Stimulated activated naive CD4-positive, alpha-beta T cell (primary cell): Measurements from ENCODE around the gene LSAMP.

Source experiments
- DNase-seq, 6 experiments: peaks; one replicate each; lab custom pipeline; 2025; lab: John Stamatoyannopoulos, UW

LSAMP gene

DNA sequence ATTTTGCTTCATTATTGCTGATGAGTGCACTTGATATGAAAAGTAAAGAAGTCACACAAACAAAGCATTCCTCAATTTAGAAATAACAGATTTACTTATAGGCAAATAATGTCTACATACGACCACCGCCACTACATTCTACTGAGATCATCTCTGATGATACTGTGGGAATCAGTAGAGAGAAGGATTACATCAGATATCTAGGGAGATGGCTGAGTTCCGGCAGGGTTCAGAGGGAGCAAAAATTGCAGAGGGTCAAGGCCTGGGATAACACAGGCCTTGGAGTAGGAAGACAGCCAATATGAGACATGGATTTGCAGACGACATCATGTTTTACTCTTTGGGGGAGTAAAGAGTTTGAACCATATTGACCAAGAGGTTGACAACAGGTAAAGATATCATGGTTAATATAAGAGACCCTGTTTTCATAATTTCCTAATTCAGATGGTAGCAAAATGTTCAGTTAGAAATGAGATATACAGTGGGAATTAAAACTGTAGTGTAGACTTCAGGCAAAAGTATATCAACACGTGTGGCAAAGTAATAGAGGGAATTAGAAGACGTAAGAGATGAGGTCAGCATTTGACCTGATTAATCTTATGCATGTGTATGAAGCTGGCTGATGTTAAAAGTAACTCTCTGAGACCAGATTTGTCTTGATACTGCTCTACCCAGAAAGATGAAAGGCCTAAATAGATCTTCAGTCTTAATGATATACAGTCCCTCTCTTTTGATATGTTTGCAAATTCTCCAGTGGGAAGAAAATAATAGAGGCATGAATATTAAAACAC, 15.6 kb downstream of the LSAMP start:
- no peak for DNase-seq

DNA sequence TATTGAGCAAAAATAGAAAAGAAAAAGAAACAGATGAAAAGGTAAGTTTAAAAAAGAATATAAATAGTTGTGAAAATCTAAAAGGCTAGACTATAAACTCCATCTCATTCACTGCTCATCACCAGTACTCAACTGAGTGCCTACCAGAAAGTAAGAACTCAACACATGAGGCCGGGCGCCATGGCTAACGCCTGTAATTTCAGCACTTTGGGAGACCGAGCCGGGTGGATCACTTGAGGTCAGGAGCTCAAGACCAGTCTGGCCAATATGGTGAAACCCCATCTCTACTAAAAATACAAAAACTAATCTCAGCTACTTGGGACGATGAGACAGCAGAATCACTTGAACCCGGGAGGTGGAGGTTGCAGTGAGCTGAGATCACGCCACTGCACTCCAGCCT, 19.3 kb downstream of the LSAMP start:
- no peak for DNase-seq

GRCh38 chr3:116425126-116425525, 20.2 kb downstream of the LSAMP start:
- DNase-seq = no peak

DNA sequence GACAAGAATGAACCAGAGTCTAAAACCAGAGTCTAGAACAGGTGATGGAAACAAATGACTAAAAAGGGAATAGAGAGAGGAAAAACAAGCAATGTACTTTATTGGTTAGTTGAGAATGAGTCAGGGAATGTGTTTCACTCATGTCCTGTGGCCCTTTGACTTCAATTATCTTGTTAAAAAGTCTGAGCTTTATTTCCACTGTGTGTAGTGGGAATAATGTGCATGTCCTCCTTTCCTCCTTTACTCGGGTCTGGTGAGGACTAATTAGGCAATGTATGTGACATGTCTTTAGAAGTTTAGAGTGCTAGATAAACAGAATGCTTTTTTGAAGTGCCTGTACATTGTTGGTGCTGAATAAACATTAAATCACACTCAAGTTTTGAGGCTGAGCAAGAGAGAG, 21.3 kb downstream of the LSAMP start:
- DNase-seq = no peak

DNA sequence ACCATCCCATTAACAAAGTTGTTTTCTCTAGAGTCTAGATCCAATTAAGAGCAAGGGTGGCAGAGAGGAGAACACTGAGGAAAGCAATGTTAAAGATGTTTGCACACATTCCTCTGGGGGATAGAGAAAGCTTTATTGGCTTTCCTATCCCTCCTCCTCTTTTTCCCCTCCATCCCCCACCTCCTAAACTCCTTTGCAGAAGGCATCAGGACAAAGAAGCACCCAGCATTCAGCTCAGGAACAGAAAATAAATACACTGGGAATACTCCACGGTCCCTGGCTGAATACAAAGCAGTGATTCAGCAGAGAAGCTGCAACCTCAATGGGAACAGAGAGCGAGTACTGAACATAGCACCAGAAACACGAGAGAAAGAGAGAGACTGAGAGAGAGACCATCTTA, 21.9 kb downstream of the LSAMP start:
- no peak for DNase-seq

- DNase-seq = no peak
These were observed 28.1 kb downstream of the LSAMP start for GRCh38 chr3:116417151-116417550.

DNA sequence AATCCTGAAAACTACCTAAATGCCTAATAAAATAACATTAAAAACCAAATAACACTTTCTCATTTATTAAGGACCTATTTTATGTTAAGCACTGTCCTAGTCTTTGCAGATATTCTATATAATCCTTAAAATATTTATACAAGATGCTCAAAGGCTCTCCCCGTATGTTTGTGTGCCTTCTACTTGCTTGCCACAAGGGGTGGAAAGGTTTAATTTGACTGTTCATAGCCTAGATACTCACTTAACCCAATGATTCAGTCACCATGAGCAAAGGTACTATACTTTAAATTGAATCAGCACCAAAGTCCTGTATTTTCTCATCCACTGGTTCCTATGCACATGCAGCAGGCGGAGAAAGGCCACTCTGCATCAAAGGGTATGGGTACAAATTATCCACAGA, 32.0 kb downstream of the LSAMP start:
- DNase-seq = no peak

GRCh38 chr3:116408473-116408872, 36.8 kb downstream of the LSAMP start:
- DNase-seq = no peak

DNA sequence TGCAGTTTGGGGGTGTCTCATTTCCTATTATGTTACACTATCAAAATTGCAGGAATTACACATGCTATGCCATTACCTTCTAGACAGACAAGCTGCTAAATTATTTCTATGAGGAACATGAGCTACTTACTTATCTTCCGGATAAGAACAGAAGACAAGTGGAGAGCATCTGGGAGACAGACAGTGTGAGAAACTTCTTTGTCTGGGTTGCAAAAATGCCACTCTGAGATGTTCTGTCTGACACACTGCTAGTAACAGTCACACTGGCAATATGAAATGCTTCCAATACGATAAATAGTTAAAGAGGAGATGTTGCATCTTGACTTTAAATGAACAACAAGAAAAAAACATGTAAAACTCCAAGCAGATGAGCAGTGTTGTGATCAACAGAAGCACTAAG, 40.1 kb downstream of the LSAMP start:
- no peak for DNase-seq

DNA sequence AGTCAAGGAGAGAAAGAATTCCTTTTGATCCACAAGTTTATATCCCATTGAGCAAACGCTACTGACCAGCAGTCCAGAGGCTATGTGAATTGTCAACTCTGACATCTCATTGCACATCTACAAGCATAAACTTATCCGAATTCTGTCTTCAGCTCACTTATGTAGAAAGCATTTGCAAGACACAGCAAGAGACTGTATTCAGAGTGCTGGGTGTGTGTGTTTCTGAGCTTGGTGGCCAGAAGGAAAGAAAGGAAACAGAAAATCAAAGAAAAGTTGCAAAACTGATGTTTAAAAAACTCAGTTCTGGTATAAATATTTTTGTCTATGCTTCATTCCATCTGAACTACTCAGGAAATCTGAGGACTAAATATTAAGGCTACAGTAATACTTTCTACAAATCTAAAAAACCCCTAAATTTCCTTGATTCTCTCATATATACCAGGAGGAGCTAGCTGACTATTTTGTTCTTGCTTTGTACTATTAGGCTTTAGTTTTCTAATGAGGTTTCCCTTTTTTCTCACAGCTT, 45.5 kb downstream of the LSAMP start:
- DNase-seq = no peak

- DNase-seq = no peak
These were observed 50.9 kb downstream of the LSAMP start for GRCh38 chr3:116394365-116394764.

- no peak for DNase-seq
These were observed 52.1 kb downstream of the LSAMP start for GRCh38 chr3:116393199-116393598.

GRCh38 chr3:116392291-116392690, 53.0 kb downstream of the LSAMP start:
- no peak for DNase-seq

GRCh38 chr3:116391296-116392201, 53.7 kb downstream of the LSAMP start:
- DNase-seq = no peak

DNA sequence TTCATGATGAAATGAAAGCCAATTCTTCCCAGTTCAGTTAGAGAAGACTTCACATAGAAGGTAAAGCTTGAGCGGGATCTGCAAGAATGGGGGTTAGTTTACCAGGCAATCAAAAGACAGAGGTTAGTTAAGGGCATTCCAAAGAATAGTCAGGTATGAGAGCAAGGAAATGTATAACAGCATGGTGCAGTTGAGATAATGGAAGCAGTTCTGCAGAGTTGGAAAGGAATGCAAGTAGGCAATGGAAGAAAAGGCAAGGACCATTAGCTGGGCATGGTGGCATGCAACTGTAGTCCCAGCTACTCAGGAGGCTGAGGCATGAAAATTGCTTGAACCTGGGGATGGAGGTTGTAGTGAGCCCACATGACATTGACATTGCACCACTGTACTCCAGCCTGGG, 55.0 kb downstream of the LSAMP start:
- no peak for DNase-seq

DNA sequence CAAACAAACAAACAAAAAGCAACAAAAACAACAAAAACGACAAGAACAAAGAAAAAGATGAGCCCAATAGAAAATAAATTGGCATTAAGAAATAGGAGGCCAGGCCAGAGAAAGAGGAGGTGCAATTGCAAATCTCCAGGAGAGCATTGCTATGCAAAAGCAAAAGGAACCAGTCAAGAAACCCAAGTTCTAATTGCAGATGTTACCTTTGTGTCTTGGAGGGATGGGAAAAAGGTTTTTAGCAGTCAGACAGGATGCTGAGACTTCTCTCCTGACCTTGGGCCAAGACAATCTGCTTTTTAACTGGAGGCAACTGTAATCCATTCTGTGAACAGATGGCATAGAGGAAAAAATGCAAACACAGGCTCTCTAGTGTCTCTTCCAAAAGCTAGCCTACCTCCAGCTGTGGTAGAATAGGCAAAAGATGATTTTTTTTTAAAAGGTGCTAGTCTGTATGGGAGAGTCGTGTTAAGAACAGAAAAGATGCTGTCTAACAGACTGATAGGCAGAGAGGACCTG, 56.4 kb downstream of the LSAMP start:
- no peak for DNase-seq

GRCh38 chr3:116386168-116386567, 59.1 kb downstream of the LSAMP start:
- DNase-seq = no peak

GRCh38 chr3:116384717-116385116, 60.6 kb downstream of the LSAMP start:
- DNase-seq = no peak

DNA sequence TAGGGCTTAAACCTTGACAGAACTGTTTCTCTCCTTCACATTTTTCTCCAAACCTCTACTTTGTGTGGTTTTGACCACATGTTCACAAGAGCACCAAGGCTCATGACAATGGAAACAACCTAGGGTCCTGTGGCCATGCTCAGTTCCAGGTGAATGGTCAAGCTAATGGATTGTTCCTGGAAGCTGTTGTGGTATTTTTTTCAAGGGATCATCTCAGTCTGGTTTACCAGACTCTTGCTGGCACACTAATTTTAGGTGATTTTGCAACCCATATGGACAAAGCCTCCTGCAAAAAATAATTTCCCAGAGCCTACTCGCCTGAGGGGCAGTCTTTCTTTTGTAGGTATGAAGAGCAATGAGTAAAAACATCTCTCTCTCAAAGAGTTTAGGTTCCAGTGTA, 67.2 kb downstream of the LSAMP start:
- DNase-seq = no peak

DNA sequence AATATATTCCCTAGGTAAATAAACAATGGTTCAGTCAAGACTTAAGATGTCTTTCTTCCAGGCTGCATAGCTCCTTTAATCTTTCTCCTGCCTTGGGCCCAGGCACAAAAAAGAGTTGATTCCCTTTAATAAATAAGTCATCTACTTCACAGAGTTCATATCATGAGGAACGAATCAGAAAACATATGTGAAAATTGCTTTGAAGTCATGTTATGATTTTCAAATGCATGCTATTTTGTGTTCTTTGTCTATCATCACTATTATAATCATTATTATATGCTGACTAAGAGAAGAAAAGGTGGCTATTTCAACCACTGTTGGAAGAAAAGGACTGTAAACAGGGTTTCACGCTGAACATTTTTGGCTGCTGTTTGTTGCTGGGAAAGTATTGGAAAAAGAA, 70.4 kb downstream of the LSAMP start:
- DNase-seq = no peak

- DNase-seq = no peak
These were observed 77.4 kb downstream of the LSAMP start for GRCh38 chr3:116367761-116368395.

- no peak for DNase-seq
These were observed 89.2 kb downstream of the LSAMP start for GRCh38 chr3:116356056-116356455.
